Measurements from ENCODE around the gene SORBS1. TPM values are rescaled to one million over a fixed set of nuclear protein-coding genes. Genes with fewer than 3 reads are reported as not detected.

Gene SORBS1
- total RNA-seq, 4 donors from 2014 or later: 92.2 to 308 (median 150) TPM

GRCh38 chr10:95561864-95562177 lies 650 bp upstream of the SORBS1 start:
- H3K9me3 ChIP-seq: no peaks in the 10 kb centered on the region
- H3K4me3 ChIP-seq: peak overlapping the region in 3 of 4 donors; percentile 69 to 89 (median 76)
- H3K27ac ChIP-seq: peak overlapping the region; percentile 90 to 95 (median 92)
- peaks cover 0 to 38% (median 28%) of the 10 kb centered on the region in 4 donors for H3K4me1 ChIP-seq
- TF ChIP-seq POLR2AphosphoS5 (IDR thresholded peaks at IDR 0.05): no peak
- TF ChIP-seq POLR2A (IDR thresholded peaks at IDR 0.05): no peak
- TF ChIP-seq CTCF (IDR thresholded peaks at IDR 0.05): no peak
- no peak for TF ChIP-seq EP300 (IDR thresholded peaks at IDR 0.05; ENCODE audit: low read depth)
- no peak for DNase-seq
- H3K27me3 ChIP-seq: no peaks in the 10 kb centered on the region
- intact Hi-C loops (cut with DNase I; ENCODE audit: low total_unique reads) (loop anchor here (10.0 kb wide), 1 partner anchor 117 kb away; no protein-coding TSS in a partner anchor), in situ Hi-C loops (cut with MboI; ENCODE audit: low pct_ligation_motif_present in 1 of 4, low pct_unique_long_range_greater_than_20kb in 1 of 4, low sequenced_read_pairs in 3 of 4) (no loop called here)
- H3K36me3 ChIP-seq: no peaks in the 10 kb centered on the region
- WGBS, 2 donors (ENCODE audit: low coverage in 1 of 2): 32 to 52% methylated on average over 6 to 7 of the region's 7 CpGs

GRCh38 chr10:95560278-95561176 lies 644 bp downstream of the SORBS1 start:
- Histone ChIP-seq H3K27ac (peak overlapping the region; percentile 90 to 95 (median 92)), H3K4me1 (peaks cover 0 to 36% (median 28%) of the 10 kb centered on the region in 4 donors), H3K4me3 (peak overlapping the region; percentile 61 to 89 (median 72)), H3K9me3 (no peaks in the 10 kb centered on the region), H3K36me3 (no peaks in the 10 kb centered on the region), H3K27me3 (no peaks in the 10 kb centered on the region)
- WGBS, 2 donors (ENCODE audit: low coverage in 1 of 2): 0 to 3% methylated on average over 5 to 42 of the region's 48 CpGs
- TF ChIP-seq POLR2A (IDR thresholded peaks at IDR 0.05): no peak
- peak in 1 of 3 donors; percentile 32 for TF ChIP-seq POLR2AphosphoS5 (IDR thresholded peaks at IDR 0.05)
- in situ Hi-C loops (cut with MboI; ENCODE audit: low pct_ligation_motif_present in 1 of 4, low pct_unique_long_range_greater_than_20kb in 1 of 4, low sequenced_read_pairs in 3 of 4) (no loop called here), intact Hi-C loops (cut with DNase I; ENCODE audit: low total_unique reads) (loop anchor here (10.0 kb wide), 1 partner anchor 116 kb away; no protein-coding TSS in a partner anchor)
- DNase-seq: peak; percentile 67

GRCh38 chr10:95559896-95560277 lies 1.3 kb downstream of the SORBS1 start:
- peak overlapping the region; percentile 61 to 89 (median 72) for H3K4me3 ChIP-seq
- H3K36me3 ChIP-seq: no peaks in the 10 kb centered on the region
- H3K4me1 ChIP-seq: peaks cover 0 to 35% (median 28%) of the 10 kb centered on the region in 4 donors
- no peaks in the 10 kb centered on the region for H3K27me3 ChIP-seq
- TF ChIP-seq POLR2A (IDR thresholded peaks at IDR 0.05) (peak; percentile 3), POLR2AphosphoS5 (IDR thresholded peaks at IDR 0.05) (no peak)
- H3K27ac ChIP-seq: peak overlapping the region; percentile 90 to 95 (median 92)
- H3K9me3 ChIP-seq: no peaks in the 10 kb centered on the region
- WGBS, 2 donors (ENCODE audit: low coverage in 1 of 2): 39 to 80% methylated on average over 1 to 10 of the region's 10 CpGs
- intact Hi-C loops (cut with DNase I; ENCODE audit: low total_unique reads) (loop anchor here (10.0 kb wide), 1 partner anchor 115 kb away; no protein-coding TSS in a partner anchor), in situ Hi-C loops (cut with MboI; ENCODE audit: low pct_ligation_motif_present in 1 of 4, low pct_unique_long_range_greater_than_20kb in 1 of 4, low sequenced_read_pairs in 3 of 4) (no loop called here)
- DNase-seq: no peak

GRCh38 chr10:95559471-95559870 lies 1.7 kb downstream of the SORBS1 start:
- Histone ChIP-seq H3K4me3 (peak overlapping the region; percentile 61 to 89 (median 72)), H3K36me3 (no peaks in the 10 kb centered on the region), H3K27ac (peak overlapping the region; percentile 90 to 95 (median 92)), H3K27me3 (no peaks in the 10 kb centered on the region), H3K9me3 (no peaks in the 10 kb centered on the region), H3K4me1 (peaks cover 0 to 35% (median 28%) of the 10 kb centered on the region in 4 donors)
- 40 to 42% methylated on average over 1 to 4 of the region's 4 CpGs for WGBS, 2 donors (ENCODE audit: low coverage in 1 of 2)
- intact Hi-C loops (cut with DNase I; ENCODE audit: low total_unique reads) (no loop called here), in situ Hi-C loops (cut with MboI; ENCODE audit: low pct_ligation_motif_present in 1 of 4, low pct_unique_long_range_greater_than_20kb in 1 of 4, low sequenced_read_pairs in 3 of 4) (no loop called here)
- no peak for DNase-seq
- TF ChIP-seq CTCF (IDR thresholded peaks at IDR 0.05) (no peak), POLR2AphosphoS5 (IDR thresholded peaks at IDR 0.05) (peak in 2 of 3 donors; percentile 62 to 67), EP300 (IDR thresholded peaks at IDR 0.05; ENCODE audit: low read depth) (no peak), POLR2A (IDR thresholded peaks at IDR 0.05) (peak; percentile 24)
